GM18519 (cell line): ENCODE data around the gene ASTN2.

Experiments used
- ATAC-seq: cut with Tn5 transposase; IDR thresholded peaks from one replicate; pipeline ENCODE4 v1.9.1; 2021; ENCODE audit warnings: mild to moderate bottlenecking, moderate library complexity; ENCODE audit not compliant: unreplicated experiment, low FRiP score

The ASTN2 gene

DNA sequence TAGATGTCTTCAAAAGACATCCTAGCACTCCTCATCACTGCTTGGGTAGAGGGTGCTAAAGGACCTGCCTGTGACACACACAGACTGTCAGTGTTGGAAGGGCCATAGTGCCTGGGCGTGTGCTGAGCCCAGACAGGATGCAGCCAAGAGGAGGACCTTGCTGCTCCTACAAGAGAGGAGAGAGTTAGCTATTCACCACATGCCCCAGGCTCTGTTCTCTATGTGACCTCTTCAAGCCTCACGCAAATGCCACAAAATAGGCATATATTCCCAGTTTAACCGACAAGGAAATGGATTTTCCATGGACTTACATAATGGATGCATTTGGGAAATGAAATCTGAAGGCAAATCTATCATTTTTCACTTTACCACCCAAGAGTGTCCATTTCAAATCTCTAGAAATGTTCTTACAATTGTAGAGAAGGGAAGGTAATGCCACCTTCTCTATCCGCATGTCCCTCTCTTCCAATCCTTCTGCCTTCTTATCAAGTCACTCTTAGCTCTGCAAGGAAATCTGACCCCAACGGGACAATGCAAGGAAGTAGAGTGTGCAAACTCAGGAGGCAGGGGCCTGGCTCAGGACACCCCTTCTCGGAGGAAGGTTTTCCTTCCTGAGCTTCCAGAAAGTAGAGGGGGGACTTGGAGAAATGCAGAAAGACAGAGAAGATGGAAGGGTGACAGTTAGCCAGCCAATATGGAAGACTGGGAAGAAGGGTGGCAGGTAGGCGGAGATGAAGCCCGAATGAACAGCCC, 678.3 kb downstream of the ASTN2 start:
- ATAC-seq, result no peak

DNA sequence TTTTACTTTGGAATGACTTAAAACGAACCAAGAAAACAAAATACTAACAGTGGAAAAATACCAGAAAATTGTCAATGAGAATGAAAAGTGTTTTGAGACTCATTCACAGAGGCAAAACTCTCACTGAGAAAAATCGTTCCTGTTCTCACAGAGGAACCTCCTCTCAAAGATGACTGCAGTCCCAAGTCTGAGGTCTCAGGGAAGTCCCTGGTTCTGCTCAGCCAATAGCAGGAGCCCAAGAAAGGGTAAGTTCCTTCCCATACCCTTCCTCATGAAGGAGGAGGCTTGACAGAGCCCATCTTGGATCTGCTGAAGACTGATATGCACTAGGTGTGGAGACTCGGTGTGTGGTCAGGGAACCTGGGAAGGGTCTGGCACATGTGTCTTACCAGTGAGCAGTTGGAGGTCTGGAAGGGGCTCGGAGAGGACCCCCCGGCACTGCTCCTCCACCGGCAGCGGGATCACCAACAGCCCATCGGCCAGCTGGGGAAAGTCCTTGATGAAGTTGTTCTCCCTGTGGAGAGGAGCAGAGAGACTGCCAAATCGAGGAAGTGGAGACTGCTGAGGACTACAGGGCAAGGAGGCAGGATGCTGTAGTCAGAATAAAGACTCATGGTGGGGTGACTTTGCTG, 681.7 kb downstream of the ASTN2 start:
- ATAC-seq, result no peak

DNA sequence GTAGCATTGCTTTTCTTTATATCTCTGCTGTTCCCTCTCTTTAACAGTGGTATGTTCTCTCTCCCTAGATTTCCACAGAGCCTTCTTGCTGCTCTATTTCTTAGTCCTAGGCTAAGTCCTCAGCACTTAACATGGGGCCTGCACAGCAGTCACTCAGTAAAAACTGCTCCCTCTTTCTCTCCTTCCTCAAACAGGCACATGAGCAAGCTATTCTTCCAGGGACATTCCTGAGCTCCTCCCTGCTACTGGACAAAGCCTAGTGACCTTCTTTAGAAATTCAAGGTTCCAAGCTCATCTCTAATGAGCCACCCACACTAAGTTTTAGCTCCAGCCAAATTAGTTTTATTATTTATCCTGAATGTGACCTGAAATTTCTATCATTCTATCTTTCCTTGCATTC, 688.3 kb downstream of the ASTN2 start:
- ATAC-seq, result no peak

DNA sequence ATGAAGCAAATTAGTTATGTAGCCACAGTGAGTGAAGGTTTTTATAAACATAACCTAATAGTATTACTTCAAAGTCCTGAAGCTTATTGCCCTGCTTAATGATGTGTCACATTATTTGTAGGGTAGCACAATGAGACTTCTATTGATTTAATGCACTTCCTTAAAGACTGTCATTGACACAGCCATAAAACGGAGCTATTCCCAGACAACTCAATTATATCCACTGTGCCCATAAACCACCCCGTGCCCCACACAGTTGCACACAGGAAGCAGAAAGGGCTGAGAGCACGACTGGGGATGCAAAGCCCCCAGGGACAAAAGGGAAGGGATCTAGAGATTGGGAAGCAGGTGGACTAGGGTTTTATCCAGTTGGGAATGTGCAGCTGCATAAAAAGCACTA, 690.7 kb downstream of the ASTN2 start:
- no peak for ATAC-seq

DNA sequence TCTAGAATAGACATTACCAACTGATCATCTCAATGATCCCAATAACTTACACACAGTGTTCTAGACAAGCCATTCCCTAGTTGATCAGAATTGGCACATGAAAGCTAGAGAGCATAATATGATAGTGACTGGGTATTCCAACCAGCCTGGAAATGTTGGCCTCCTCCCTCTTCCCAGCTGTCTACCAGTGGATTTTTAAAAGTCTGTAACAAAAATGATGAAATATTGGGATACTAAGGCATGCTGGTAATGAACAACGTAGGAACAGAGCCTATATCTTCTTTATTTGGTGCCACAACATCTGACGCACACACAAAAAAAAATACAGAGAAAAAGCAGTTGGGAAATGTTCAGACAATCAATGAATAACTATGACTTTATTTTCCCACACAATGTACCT, 692.9 kb downstream of the ASTN2 start:
- ATAC-seq, result no peak

DNA sequence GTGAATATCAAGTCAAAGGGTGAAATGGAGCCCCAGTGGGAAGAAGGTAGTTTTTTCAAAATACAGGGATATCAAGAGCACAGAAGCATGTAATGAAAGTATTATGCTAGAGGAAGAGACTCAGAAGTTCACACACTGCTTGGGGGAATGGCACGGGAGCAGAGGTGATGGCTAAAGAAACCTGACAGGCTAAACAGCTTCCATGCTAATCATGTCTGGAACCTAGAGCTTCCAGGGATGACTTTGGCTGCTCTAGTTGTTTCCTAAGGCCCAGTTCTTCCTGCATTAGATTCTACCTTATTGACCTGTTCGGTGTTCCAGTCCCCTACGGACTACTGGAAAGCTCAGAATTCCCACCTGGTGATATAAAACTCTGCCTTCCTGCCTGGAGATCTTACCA, 693.4 kb downstream of the ASTN2 start:
- ATAC-seq, result no peak

DNA sequence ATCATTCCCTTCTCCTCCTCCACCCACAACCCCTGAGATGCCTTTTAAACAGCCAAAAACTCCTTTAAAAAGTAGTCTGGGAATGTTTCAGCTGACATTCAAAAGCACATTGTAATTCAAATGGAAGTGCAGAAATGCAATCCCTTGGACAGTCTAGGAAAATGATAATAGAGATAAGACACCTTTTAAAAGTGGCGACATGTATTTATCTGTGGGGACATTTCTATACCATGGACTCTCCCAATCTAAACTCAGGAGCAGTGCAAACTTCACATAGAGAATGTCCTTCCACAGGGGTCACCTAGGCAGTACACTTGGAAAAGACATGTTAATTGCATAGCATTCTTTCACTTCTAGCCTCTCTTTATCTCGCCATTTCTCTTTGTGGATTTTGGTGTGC, 694.7 kb downstream of the ASTN2 start:
- ATAC-seq, result no peak

DNA sequence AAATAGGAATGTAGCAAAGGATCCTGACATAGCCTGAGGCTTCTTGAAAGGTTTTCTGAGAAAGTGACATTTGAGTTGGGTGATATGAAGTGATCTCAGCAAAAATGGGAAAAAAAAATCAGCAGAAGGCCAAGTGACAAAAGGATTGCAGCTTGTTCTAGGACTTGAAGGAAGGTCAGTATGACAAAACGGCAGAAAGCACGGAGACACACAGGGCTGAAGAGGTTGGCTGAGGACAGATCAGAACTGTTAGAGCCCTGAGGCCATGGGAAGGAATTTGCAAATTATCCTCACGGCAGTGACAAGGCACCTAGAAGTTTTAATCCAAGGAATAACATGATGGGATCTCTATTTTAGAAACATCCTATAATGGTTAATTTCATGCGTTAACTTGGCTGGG, 696.7 kb downstream of the ASTN2 start:
- no peak for ATAC-seq

DNA sequence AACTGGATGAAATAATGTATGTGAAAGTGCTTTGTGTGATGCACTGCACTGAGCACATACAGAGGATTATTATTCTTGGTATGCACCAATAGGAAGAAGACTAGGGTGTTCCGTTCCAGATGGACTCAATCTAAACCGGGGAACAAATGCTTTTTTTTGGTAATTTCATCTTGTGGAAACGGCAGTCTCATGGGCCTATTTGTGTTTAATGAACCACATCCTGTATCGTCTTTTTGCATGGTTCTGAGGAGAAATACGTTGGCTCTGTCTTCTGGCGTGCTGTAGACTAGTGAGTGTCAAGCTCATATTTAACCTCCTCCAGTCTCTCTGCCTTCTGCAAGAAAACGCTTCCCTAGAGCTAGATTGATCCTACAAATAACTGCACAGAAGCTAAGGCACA, 697.7 kb downstream of the ASTN2 start:
- ATAC-seq, result no peak

DNA sequence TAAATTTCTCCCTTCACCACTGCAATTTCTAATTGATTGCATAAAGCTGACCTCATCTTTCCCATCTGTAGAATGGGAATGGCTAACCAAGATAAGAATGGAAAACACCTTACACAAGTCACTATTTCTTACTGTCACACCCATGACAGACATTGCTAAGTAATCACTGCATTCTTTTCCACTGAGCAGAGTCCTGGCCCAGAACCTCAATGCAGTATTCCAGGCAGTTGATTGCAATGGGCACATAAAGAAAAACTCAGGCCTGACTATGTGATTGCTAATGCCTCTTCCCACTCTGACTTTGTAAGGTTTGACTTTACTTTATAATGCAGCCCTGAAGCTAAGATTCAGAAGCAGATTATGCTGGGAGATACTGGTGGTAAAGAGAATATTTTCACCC, 698.4 kb downstream of the ASTN2 start:
- no peak for ATAC-seq

DNA sequence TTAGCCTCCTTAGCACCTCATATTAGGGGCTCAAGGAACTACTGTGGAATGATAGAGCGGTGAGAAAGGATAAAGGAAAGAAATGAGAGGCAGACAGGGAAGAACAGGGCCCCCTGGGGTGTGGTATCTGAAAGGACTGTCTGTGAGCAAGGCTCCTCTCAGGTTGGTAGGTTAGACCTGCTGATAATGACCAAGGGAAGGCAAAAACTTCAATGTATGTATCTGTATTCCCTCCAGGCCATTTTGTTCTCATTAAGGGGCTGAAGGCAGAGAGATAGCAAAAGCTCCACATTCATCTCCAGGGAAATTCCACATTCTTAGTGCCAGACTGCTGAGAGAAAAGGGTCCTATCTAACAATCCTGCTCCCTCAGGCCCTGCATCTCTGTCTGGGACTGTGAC, 699.1 kb downstream of the ASTN2 start:
- ATAC-seq, result no peak

DNA sequence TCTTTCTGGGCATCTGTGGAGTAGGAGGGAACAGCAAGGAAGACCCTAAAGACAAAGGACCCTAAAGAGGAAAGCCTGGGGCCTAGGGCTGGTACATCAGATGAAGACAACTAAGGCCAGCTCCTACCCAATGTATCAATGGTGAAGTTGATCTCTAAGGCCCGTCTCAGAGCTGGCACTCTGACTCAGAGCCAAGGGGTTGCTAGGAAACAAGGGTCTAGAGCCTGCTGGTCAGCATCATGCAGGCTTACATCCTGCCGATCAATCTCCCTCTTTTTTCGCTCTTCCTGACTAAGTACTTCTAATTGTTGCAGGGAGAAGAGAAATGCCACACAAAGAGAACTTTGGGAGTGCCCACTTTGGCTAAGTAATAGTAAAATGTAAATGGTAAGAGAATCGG, 701.6 kb downstream of the ASTN2 start:
- no peak for ATAC-seq

DNA sequence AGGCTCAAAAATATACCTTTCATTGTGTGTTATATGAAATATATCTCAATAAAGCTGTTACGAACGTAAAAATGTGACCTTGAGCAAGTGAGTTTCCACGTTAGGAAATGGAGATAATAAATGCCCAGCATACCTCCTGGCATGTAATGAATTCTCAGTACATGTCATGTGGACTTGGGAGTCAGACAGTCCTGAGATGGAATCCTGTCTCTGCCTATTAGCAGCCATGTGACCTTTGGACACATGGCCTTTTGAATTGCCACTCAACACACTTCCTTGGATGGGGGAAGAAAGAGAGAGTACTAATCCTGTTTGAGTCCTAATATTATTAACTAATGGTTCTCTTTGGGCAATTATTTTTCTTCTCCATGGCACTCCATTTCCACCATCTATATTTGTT, 702.1 kb downstream of the ASTN2 start:
- ATAC-seq, result no peak

DNA sequence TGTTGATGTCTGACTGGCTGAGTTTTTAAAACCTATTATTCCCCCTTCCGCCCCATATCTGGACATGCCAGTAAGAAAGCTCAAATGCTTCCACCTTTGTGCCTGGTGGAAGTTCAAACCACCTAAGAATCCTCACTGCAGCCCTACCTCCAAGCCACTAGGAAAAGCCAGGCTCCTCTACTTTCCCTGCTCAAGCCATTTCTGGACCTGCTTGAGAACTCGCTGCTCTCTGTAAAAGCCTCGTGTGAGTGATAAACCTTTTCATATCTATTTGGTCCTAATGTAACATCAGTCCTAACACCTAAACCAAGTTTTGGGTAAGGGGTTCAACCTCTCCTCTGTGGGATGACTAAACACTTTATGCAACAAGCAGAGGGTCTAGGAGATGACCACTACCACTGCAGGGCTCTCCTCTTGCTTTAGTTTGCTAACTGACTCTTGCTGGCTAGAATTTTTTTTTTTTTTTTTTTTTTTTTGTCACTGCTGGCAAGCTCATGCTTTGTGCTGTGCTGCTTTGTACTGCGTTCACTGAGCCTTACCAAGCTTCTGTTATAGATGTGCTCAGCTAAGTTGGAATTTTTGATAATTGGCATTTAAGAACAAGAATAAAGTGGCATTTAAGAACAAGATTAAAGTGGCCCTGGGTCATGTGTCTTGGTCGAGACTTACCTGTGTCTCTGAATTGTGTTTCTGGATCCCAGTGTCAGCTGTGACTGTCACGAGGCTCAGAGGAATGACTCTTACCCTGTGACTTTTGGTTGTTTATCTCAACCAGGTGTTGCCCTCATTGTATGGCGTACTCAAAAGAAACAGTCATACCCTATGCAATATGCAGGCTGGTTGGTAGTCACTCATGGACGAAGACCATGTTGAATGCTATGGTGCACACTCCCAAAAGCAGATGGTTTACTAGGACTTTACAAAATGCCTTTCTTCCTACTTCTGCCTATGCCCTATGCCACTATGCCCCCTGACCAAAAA, 708.3 kb downstream of the ASTN2 start:
- no peak for ATAC-seq

DNA sequence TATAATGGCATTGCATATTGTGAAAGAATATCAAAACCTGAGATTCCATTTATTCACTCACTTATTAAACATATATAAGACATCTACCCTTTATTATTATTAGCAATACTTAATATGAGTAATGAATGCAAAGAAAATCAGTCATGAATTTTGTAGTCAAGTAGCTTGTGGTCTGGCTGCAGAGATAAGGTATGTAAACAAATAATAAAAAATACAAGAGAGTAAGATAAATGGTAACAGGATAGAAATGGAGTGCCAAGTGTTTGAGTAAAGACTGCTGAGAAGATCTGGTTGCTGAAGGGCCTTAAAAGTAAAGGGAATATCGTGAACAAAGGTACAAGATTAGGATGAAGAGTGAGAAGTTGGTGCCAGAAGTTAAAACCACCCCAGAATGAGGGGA, 709.3 kb downstream of the ASTN2 start:
- ATAC-seq, result no peak

DNA sequence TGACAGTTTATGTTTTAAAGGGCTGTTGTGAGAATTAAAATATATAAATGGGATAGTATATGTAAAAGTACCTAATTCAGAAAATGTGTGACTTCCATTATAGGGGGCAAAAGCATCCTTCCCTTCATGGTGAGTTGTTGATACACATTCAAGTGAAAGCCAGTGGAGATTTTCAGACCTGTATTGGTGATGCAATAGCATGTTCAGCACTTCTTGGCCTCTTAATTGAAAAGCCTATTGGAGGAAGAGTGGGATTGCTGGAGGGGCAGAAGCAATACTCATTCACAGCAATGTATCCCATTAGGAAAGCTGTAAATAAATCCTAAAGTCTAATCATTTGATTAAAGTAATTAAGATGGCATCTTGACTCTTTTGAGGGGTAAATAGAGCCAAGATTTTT, 710.4 kb downstream of the ASTN2 start:
- no peak for ATAC-seq

DNA sequence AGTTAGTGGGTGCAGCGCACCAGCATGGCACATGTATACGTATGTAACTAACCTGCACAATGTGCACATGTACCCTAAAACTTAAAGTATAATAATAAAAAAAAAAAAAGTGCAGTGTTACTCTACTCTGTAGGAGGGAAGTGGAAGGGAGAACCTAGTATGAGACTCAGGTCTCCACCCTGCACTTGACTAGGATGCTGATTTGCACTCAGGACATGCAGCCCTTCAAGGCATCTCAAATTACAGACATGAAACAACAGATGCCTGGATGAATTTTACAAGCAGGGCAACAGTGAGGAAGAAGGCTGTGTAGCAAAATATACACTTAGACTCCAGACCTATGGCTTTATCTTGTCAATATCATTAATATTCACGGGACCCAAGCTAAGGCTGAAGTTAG, 711.2 kb downstream of the ASTN2 start:
- ATAC-seq, result no peak

DNA sequence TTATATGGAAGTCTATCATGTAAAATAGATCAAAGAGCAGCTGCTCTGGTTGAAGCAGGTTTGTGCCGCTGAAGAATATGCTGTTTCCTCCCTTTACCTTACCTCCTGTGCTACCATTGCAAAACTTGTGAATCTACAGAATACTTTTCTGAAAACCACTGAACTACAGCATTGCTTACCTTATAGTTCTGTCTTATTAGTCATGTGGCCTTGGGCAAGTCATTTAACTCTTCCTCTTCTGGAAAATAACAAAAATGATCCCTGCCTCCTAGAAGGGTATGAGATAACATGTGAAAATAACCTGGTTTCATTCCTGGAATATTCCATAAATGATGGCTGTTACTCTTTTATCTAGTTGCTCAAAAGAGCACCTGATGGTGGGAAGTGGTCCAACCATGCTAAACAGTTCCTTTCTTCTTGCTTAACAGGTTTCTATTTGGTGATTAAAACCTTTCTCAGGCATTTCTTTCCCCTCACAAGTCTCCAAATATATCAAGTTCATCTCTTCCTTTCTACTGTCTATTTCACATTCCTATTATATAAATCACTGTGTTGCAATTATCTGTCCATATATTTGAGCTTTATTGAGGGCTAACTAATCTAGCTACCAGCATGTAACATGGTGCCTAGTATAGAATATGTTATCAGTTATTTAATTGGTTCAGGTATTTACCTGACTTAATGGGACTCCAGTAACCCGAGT, 712.8 kb downstream of the ASTN2 start:
- no peak for ATAC-seq

DNA sequence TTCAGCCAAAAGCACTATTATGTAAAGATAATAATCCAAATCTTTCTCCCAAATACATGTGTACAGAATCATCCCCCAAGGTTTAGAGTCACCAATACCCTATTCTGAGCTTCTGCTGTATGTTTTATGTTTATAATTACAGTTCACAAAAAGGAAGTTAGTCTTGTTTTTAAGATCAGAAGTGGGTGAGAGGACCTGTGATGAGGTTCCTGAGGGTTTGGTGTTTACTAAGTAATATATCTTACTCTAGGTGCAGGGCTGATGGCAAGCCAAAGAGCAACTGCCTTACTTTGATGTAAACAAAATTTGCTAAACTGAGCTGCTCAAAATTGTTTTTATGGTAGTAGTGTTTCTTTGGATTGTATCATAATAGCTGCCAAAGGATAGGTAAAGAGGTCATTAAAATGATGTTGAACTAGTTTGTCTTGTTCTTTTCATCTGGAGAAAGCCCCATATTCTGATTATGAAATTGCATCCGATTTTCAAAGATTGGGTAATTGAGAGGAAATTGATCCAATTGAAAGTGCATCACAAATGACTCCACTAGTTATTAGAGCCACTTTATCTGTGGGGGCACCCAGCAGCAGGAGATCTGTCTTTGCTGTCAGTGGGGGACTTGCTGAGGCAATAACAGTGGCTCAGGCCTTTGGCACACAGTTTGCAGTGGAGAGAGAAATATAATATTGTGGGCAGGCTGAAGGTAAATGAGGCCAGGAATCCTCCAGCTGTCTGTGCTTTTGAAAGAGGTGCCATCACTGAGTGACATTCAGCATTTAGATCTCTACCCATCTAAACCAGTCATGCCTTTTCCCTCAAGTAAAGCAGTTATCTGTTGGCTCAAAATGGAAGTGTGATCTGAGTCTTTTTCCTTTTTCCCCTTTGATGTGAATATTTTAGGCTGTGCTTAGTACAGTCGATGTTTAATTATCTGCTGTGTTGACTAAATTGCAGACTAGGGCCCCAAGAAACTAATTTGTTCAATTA, 713.7 kb downstream of the ASTN2 start:
- no peak for ATAC-seq

DNA sequence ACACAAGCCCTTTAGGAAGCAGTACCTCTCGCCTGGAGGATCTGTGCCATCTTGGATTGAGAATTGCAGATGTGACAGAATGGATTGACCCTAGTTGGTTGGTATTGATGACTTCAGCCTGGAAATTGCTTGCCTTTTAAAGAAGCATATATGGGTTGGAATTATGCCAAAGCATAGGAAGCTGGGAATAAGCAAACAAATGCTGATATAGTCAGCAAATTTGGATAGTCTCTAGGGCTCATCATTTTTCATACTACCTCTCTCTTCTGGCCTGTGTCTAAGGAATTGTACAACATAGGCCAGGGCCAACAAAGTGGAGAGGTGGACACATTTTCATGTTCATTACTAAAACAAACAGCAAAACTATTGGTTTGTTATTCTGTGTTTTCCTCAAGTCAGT, 714.6 kb downstream of the ASTN2 start:
- ATAC-seq, result no peak
